ENCODE measurements around the gene CLEC19A. TPM values are rescaled to one million over a fixed set of nuclear protein-coding genes. Genes with fewer than 3 reads are reported as not detected.

The CLEC19A gene
- total RNA-seq, 1 experiment from 2014 or later, result 0.09 TPM

GRCh38 chr16:19291475-19291874, 5.9 kb downstream of the CLEC19A start (continued):
- no peak for TF ChIP-seq ZNF532 (CRISPR knock-in tag; IDR thresholded peaks at IDR 0.05; ENCODE audit: borderline replicate concordance)

GRCh38 chr16:19292186-19292585, 6.7 kb downstream of the CLEC19A start:
- ATAC-seq, result no peak
- Mint-ChIP-seq H3K36me3 (no peaks in the 10 kb centered on the region), H3K4me3 (no peak overlapping the region), H3K27me3 (ENCODE audit: low read depth) (peaks cover 4% of the 10 kb centered on the region; the same call in 1 of the 2 replicates), H3K4me1 (peaks cover 58% of the 10 kb centered on the region), H3K27ac (no peak overlapping the region), H3K9me3 (peaks cover 4% of the 10 kb centered on the region; the same call in 1 of the 2 replicates)
- no peak for TF ChIP-seq ZNF281 (CRISPR knock-in tag; IDR thresholded peaks at IDR 0.05)
- TF ChIP-seq TP53 (CRISPR knock-in tag; IDR thresholded peaks at IDR 0.05), result no peak
- TF ChIP-seq NFYB (CRISPR knock-in tag; conservative IDR thresholded peaks at IDR 0.05; ENCODE audit: low read depth), result no peak
- no peak for TF ChIP-seq ZBTB21 (CRISPR knock-in tag; IDR thresholded peaks at IDR 0.05; ENCODE audit: borderline replicate concordance)
- TF ChIP-seq GTF2I (CRISPR knock-in tag; conservative IDR thresholded peaks at IDR 0.05), result no peak
- TF ChIP-seq EMX1 (CRISPR knock-in tag; IDR thresholded peaks at IDR 0.05), result no peak
- no peak for TF ChIP-seq CDX4 (CRISPR knock-in tag; IDR thresholded peaks at IDR 0.05; ENCODE audit: borderline replicate concordance)
- no peak for TF ChIP-seq NR2C2 (CRISPR knock-in tag; IDR thresholded peaks at IDR 0.05)
- TF ChIP-seq USF1 (CRISPR knock-in tag; IDR thresholded peaks at IDR 0.05), result no peak
- TF ChIP-seq ZNF263 (CRISPR knock-in tag; IDR thresholded peaks at IDR 0.05; ENCODE audit: low read depth), result no peak
- no peak for TF ChIP-seq ATF1 (CRISPR knock-in tag; IDR thresholded peaks at IDR 0.05)
- no peak for TF ChIP-seq ZNF532 (CRISPR knock-in tag; IDR thresholded peaks at IDR 0.05; ENCODE audit: borderline replicate concordance)
- TF ChIP-seq FOXK1 (CRISPR knock-in tag; IDR thresholded peaks at IDR 0.05), result no peak
- ChIA-PET POLR2A (no interaction called here), CTCF (no interaction called here)
- no peak for DNase-seq (ENCODE audit: low spot score)
